Smooth muscle cell (in vitro differentiated cells): ENCODE data around the gene NLK. TPM values are rescaled to one million over a fixed set of nuclear protein-coding genes. Genes with fewer than 3 reads are reported as not detected.

ENCODE experiments used
- DNase-seq: peaks from one replicate; lab custom pipeline; 2025; ENCODE audit not compliant: unreplicated experiment; lab: John Stamatoyannopoulos, UW
- H2AFZ ChIP-seq: fragments of 200-600 bp; sonication (generic); 2 replicates; pipeline ENCODE4 v1.6.0; 2016; ENCODE audit warnings: antibody characterized with exemption, low read depth, mild to moderate bottlenecking
- H3F3A ChIP-seq: fragments of 200-600 bp; sonication (generic); 2 replicates; pipeline ENCODE4 v1.6.0; 2017; ENCODE audit warnings: antibody characterized with exemption, low read depth
- H3K27ac ChIP-seq: fragments of 200-600 bp; sonication (generic); 2 replicates; pipeline ENCODE4 v1.5.1; 2016; ENCODE audit warnings: low read depth, mild to moderate bottlenecking
- H3K27me3 ChIP-seq: fragments of 200-600 bp; sonication (generic); 2 replicates; pipeline ENCODE4 v1.6.1; 2016; ENCODE audit warnings: low read depth, mild to moderate bottlenecking
- H3K36me3 ChIP-seq: fragments of 200-600 bp; sonication (generic); 2 replicates; pipeline ENCODE4 v1.5.1; 2016; ENCODE audit warnings: low read depth
- H3K4me1 ChIP-seq: fragments of 200-600 bp; sonication (generic); 2 replicates; pipeline ENCODE4 v1.5.1; 2016; ENCODE audit warnings: low read depth
- H3K4me2 ChIP-seq: fragments of 200-600 bp; sonication (generic); 2 replicates; pipeline ENCODE4 v1.6.0; 2016; ENCODE audit warnings: mild to moderate bottlenecking
- H3K4me3 ChIP-seq: fragments of 200-600 bp; sonication (generic); 2 replicates; pipeline ENCODE4 v1.5.1; 2016; ENCODE audit warnings: mild to moderate bottlenecking
- H3K79me2 ChIP-seq: fragments of 200-600 bp; sonication (generic); 2 replicates; pipeline ENCODE4 v1.6.0; 2016; ENCODE audit warnings: low read depth, mild to moderate bottlenecking
- H3K9ac ChIP-seq: fragments of 200-600 bp; sonication (generic); 2 replicates; pipeline ENCODE4 v1.6.0; 2016; ENCODE audit warnings: low read depth
- H3K9me3 ChIP-seq: fragments of 200-600 bp; sonication (generic); replicated peaks from 2 replicates; pipeline ENCODE4 v1.5.1; 2016; ENCODE audit warnings: low read depth
- H4K20me1 ChIP-seq: fragments of 200-600 bp; sonication (generic); 2 replicates; pipeline ENCODE4 v1.6.0; 2016; ENCODE audit warnings: low read depth
- CTCF ChIP-seq: fragments of 200-600 bp; sonication (generic); IDR thresholded peaks from 2 replicates; pipeline ENCODE4 v1.5.1; 2017; ENCODE audit warnings: borderline replicate concordance, mild to moderate bottlenecking, antibody characterized with exemption; ENCODE audit not compliant: insufficient read depth, poor library complexity, severe bottlenecking
- WGBS: methylation state at CpG from one replicate; pipeline ENCODE4 v1.1.7; 2016; ENCODE audit warnings: low lambda C conversion rate; 5-methylcytosine and 5-hydroxymethylcytosine counted together
- polyA plus RNA-seq: library from polyadenylated mRNA; unstranded; fragments of >200 nt; fragmentation: Nextera tagmentation; extraction: Ambion mirVana; gene quantifications from 2 replicates; pipeline ENCODE4 v1.2.1, GENCODE V29; 2016
- total RNA-seq: library from RNA; depleted of rRNA; stranded (reverse); fragments of >200 nt; gene quantifications from 2 replicates; pipeline ENCODE4 v1.2.3, GENCODE V29; 2014

NLK gene
- total and polyA plus RNA-seq, 2 experiments from 2014 or later: 1.8 to 18.0 TPM

DNA sequence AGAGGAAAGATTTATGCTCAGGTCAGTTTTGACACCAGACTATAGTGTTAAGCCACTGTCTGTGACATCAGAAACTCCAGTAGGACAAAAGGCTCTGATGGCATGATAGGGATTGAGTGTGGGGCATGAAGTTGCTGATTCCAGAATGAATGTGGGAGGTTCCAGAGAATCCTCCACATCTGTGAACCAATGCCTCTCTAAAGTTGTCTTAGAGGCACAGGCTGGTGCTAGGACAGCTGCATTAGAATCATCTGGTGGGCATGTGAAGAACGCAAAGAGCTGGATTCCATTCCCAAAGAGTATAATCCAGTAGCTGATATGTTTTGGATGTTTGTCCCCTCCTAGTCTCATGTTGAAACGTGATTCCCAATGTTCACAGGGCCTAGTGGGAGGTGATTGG lies 32.1 kb upstream of the NLK start:
- Histone ChIP-seq H4K20me1 (no peaks in the 10 kb centered on the region), H3K9me3 (no peaks in the 10 kb centered on the region), H3K4me2 (no peak overlapping the region), H3K9ac (no peak overlapping the region), H3K4me1 (no peaks in the 10 kb centered on the region), H2AFZ (no peak overlapping the region), H3K36me3 (no peaks in the 10 kb centered on the region), H3K27ac (no peak overlapping the region), H3K79me2 (no peaks in the 10 kb centered on the region), H3K4me3 (no peak overlapping the region), H3K27me3 (no peaks in the 10 kb centered on the region), H3F3A (no peaks in the 10 kb centered on the region)
- WGBS: 72% methylated on average over 2 of the region's 2 CpGs
- no peak for TF ChIP-seq CTCF
- DNase-seq: no peak

DNA sequence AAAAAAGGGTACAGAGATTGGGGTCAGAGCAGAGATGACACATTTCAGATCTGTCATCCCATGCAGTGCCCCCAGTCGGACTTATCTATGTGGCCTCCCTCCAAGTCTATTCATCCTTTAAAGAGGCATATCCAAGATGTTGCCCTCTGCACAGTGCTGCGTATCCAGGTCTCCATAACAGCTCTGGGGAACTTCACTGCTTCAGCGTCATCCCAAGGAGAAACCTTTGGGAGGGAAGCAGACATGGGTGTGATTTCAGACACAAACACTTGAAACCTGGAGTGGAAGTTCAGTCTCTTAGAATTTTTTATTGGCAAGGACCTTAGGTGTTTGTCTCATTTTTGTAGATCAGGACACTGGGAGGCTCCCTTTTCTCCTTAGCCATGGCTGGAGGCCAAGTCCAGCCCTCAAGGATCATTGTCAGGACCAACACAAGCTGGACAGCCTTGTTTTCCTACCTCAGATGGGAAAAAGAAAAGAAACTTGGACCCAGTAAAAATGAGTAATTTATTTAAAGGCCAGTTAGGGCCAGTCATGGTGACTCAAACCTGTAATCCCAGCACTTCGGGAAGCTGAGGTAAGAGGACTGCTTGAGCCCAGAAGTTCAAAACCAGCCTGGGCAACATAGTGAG lies 23.9 kb upstream of the NLK start:
- Histone ChIP-seq H3K79me2 (no peaks in the 10 kb centered on the region), H3F3A (no peaks in the 10 kb centered on the region), H3K4me3 (no peak overlapping the region), H3K4me2 (no peak overlapping the region), H3K36me3 (no peaks in the 10 kb centered on the region), H3K27ac (no peak overlapping the region), H3K9ac (no peak overlapping the region), H2AFZ (no peak overlapping the region), H3K4me1 (no peaks in the 10 kb centered on the region), H3K27me3 (no peaks in the 10 kb centered on the region), H3K9me3 (no peaks in the 10 kb centered on the region), H4K20me1 (no peaks in the 10 kb centered on the region)
- no peak for DNase-seq
- no peak for TF ChIP-seq CTCF
- 86% methylated on average over 4 of the region's 4 CpGs for whole genome bisulfite sequencing

DNA sequence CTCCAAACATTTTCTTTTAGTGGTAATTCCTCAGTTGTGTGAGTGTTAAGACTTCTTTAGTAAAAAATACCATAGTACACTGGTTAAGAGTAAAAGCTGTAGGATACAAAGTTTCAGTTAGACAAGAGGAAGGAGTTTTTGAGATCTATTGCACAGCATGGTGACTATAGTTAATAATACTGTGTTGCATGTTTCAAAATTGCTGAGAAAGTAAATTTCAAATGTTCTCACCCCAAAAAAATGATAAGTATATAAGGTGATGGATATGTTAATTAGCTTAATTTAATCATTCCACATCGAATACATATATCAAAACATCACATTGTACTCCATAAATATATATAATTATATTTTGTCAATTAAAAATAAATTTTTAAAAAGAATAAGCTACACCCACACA lies 22.0 kb upstream of the NLK start:
- H3K79me2 ChIP-seq: no peaks in the 10 kb centered on the region
- no peak overlapping the region for H3K9ac ChIP-seq
- H3F3A ChIP-seq: no peaks in the 10 kb centered on the region
- no peaks in the 10 kb centered on the region for H3K4me1 ChIP-seq
- no peak for TF ChIP-seq CTCF
- no peaks in the 10 kb centered on the region for H3K9me3 ChIP-seq
- no peak overlapping the region for H3K4me3 ChIP-seq
- no peak overlapping the region for H3K27ac ChIP-seq
- DNase-seq: no peak
- WGBS: 81% methylated on average over 1 of the region's 1 CpG
- no peaks in the 10 kb centered on the region for H4K20me1 ChIP-seq
- no peak overlapping the region for H3K4me2 ChIP-seq
- H2AFZ ChIP-seq: no peak overlapping the region
- no peaks in the 10 kb centered on the region for H3K27me3 ChIP-seq
- H3K36me3 ChIP-seq: no peaks in the 10 kb centered on the region

- H3K9ac ChIP-seq: no peak overlapping the region
- H3K4me1 ChIP-seq: no peaks in the 10 kb centered on the region
- no peak overlapping the region for H2AFZ ChIP-seq
- no peaks in the 10 kb centered on the region for H3K27me3 ChIP-seq
- no peaks in the 10 kb centered on the region for H4K20me1 ChIP-seq
- no peaks in the 10 kb centered on the region for H3K79me2 ChIP-seq
- TF ChIP-seq CTCF: no peak
- no peaks in the 10 kb centered on the region for H3K9me3 ChIP-seq
- H3K4me2 ChIP-seq: no peak overlapping the region
- 95% methylated on average over 1 of the region's 1 CpG for WGBS
- no peak overlapping the region for H3K4me3 ChIP-seq
- DNase-seq: no peak
- no peaks in the 10 kb centered on the region for H3K36me3 ChIP-seq
- no peaks in the 10 kb centered on the region for H3F3A ChIP-seq
- H3K27ac ChIP-seq: no peak overlapping the region
Observed at GRCh38 chr17:28029044-28029443, 13.4 kb upstream of the NLK start.
